Measurements from ENCODE around the gene MARCHF11.

GRCh38 chr5:16178745-16179372 lies 732 bp downstream of the MARCHF11 start:
- TF ChIP-seq TAF1 (IDR thresholded peaks at IDR 0.05; ENCODE audit: borderline replicate concordance, low read depth, low read length), result no peak
- TF ChIP-seq POLR2AphosphoS5 (IDR thresholded peaks at IDR 0.05; ENCODE audit: low read depth, low read length), result no peak
